Right kidney (tissue), 1 donor: ENCODE results near the gene MAP3K9.

Experiments
- DNase-seq: peaks from one replicate; pipeline ENCODE4 v3.0.0-alpha.2; 2016

The MAP3K9 gene

GRCh38 chr14:70785556-70785955 lies 23.8 kb downstream of the MAP3K9 start:
- no peak for DNase-seq

DNA sequence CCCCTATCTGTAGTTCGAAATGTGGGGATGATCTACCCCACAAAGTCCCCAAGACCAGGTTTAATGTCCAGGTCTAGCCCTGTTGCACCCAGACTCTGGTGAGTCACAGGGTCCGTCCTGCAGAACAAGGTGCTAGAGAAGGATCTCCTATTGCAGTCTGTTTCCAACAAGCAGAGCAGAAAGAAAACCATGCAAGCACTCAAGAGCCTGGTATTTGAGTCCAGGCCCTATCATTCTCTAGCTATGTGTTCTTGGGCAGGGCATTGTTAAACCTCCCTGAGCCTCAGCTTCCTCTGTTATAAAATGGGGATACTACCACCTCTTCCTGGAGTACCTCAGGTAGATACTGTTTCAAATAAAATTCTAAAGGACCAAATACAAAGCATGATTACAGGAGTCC lies 24.4 kb downstream of the MAP3K9 start:
- no peak for DNase-seq

- no peak for DNase-seq
These were observed 27.0 kb downstream of the MAP3K9 start for GRCh38 chr14:70782361-70782760.

DNA sequence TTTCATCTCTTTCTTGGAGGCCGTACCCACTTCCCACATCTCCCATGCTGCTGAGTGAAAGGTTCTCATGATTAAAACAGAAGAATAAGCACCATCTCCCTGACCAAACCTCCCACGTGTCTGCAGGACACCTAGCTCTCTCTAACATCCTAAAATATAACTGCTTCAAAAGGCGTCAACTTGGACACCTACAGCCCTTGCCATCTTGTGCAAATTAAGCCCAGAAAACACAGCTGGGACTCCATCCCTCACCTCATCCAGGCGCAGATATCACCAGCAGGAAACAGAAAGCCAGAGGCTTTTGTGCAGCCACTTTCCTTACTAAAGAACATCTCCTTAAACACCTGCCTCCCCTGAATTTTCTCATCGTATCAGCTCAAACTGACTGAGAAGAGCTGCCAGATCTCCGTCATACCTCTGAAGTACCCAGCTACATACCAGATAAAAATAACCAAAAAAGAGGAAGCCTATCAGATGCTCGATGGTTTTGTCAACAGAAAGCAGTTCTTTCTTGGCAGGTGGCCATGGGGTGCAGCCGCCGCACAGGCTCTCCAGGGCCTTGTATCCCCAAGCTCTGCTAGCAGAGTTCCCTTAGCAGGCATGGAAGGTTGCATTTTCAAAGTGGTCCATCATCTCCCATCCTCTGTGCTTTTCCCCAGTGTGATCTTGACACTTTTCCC lies 28.8 kb downstream of the MAP3K9 start:
- no peak for DNase-seq

DNA sequence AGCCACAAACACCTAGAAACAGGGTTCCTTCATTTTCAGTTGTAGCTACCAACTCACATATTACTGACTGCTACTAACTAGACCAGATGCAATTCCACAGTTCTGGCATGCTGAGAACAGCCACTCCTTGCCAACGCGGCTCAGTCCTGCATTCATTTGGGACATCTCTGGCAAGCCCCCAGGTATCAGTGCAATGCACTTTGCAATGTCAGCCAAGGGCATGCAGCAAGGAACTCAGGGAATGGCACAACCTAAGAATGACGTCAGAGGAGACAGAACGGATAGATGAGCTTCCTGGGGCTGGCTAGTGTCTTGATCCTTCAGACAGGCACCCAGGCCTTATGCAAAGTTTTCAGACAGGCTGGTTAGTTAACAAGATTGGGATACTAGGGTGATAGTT lies 29.6 kb downstream of the MAP3K9 start:
- no peak for DNase-seq

DNA sequence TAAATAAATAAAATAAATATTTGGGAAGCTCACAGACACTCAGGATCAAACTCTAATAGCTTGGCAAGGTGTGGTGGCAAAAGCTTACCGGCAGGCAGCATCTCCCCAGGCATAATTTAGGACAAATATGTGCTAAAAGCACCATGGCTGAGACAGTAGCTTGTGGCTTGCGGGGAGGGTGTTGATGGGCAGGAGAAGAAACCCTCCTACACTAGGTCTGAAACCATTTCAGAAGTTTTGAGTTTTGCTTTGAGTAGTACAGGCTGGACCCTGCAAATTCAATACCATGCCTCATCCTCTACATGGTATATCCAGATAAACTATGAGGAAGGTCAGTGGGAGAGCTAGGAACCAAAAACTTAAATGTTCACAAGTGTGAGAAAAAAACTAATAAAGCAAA lies 33.1 kb downstream of the MAP3K9 start:
- no peak for DNase-seq

DNA sequence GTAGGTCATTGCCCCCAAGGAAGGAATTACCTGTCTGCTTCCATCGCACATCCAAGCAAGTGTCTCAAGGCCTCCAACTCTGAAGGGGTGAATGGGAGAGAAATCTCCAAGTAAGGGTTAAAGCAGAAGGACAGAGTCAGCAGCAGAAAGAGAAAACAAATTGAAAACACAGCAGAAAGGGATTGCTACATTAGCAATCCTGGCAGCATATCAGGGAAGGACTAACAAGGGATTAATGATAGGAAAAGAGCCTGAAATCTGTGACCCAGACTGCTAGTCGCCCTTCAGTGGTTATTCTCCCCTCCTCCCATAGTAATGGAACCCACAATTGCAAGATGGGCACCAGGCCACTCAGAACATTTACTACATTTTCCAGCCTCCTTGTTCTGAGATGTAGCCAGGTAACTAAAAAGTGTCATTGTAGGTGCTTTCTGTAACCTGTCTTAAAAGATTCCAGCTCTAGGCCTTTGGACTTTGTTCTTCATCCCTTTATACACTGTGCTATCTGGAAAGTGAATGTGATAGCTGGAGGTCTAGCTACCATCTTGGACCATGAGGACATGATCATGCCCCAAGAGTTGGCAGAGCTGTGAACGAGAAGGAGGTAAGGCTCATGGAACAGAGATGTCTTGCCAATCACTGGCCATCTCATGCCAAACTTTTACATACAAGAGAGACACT lies 36.0 kb downstream of the MAP3K9 start:
- no peak for DNase-seq

DNA sequence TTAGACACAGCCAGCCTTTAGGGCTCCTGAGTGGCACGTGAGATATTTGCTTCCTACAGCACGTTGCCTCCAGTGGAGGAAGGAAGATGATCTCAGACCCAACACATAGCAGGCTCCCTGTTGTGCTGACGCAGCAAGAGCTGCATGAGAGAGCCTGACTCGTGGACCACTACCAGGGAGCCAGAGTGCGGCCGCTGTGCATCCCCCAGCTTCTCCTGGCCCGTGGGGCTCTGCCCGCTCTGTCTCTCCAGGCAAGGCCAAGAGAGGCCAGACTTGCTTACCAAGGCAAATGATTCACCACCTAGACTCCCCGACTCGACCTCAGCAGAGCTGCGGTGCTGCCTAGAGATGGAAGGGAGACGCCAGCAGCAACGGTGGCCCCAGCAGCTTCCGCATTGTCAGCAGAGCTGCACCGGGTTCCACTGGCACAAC lies 37.5 kb downstream of the MAP3K9 start:
- DNase-seq: no peak

DNA sequence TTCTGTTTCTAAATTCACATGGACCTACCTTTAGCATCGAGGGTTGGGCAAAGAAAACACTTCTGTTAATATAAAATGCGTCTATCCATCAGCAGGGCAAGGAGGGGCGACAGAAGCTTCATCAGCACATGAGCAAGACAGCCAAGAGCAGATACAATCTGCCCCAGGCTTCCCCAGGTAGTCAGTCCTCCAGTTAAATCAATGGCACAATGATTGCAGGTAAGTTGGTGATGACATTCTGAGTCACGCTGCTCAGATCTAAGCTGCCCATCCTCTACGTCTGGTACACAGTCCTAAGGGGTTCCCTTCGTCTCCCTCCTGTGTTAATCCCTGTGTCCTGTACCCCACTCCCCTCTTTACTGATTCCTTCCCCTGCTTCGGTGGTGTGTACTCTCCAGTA lies 38.8 kb downstream of the MAP3K9 start:
- no peak for DNase-seq

GRCh38 chr14:70759398-70759797 lies 49.9 kb downstream of the MAP3K9 start:
- no peak for DNase-seq

DNA sequence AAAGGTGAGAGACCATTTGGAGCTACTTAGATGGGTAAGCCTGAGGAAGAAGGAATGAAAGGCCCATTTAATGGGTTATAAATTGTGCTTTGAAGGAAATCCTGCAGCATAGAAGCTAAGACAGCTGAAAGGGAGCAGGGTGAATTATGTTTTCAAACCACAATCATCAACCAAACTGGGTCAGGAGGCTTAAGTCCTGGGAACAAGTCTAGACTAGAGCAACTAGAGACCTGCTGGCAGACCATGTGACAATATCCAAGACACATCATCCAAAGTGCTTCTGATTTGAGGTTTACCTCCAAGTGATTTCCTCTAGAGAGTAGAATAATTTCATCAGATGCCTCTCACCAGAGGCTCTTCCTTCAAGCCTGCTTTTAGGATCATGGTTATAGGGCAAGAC lies 53.7 kb downstream of the MAP3K9 start:
- no peak for DNase-seq

DNA sequence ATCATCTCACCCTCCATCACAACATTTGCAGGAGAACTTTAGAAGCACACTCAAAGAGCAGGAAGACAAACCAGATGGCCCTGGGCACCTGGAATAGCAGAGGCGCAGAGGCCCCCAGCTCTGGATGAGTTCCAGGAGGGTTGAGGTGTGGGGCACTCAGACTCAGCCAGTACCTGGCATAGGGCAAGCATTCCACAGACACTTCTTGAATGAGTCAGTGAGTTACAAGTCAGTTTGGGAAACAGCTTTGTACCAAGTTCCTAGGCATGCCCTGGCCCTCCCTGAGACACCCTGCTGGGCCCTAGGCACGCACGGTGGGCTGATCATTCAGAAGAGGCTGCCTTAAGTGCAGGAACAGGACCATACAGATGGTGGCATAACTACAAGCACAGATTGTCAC lies 54.3 kb downstream of the MAP3K9 start:
- DNase-seq: no peak

DNA sequence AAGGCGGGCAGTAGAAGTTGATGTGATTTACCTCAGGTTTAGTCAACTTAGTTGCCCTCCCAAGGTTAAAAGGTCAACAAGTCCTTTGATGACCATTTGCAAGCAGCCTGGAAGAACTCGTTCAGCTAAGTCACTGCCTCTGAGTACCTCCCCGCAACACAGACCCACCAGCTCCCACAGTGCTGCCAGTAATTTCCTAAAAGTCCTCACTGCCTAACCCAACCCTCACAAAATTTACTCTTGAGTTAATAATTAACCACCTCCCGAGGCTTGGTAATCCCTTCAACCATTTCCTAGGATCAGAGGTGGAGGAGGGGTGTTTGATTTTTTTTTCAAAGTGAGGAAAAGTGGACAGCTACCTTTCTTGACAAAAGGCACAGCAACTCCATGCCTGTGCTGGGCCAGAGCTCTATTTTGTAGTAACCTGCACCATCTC lies 55.8 kb downstream of the MAP3K9 start:
- DNase-seq: no peak

- no peak for DNase-seq
These were observed 60.9 kb downstream of the MAP3K9 start for GRCh38 chr14:70748422-70748821.

DNA sequence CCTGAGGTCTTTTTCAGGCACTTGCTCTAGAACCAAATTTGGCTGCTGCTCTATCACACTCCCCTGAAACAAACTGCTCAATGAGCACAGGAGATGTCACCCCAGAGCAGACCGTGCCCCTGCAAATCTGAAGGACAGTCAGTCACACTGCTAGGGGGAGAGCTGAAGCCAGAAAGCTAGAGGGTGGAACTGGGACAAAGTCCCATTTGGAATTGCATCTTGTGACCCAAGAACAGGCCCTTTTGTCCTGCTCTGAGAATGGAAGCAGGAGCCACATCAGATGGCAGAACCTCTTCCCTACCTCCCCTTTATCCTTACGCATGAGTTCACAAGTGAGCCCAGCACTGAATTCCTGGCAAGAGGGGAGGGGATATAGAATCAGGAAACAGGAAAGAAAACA lies 64.7 kb downstream of the MAP3K9 start:
- DNase-seq: no peak

DNA sequence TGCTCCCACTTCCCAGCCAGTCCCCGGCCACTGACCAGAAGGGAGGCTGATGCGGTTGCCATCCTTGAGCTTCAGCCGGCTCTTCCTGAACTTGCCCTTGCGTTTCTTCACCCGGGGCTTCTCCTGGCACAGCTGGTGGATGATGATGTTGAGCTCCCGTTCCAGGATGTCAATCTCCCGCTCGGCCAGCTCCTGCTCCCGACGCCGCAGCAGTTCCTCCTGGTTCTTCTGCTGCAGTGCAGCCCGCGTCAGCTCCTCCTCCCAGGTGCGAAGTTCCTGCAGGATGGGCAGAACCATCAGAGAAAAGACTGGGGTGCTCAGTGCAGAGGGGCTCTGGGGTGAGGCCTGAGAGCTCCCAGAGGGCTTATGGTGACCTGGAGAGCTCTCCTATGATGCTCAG lies 67.0 kb downstream of the MAP3K9 start:
- DNase-seq: no peak

DNA sequence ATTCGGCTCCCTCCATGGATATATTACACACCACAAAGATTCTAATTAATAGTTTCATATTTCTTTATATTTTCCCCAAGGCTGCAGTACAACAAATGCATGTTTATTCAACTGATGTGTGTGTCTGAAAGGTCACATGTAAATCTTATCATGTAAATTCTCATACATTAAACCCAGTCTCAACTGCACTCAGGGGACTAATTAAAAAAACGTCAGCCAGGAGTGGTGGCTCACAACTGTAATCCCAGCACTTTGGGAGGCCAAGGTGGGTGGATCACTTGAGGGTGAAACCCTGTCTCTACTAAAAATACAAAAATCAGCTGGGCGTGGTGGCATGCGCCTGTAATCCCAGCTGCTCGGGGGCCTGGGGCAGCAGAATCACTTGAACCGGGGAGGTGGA lies 67.8 kb downstream of the MAP3K9 start:
- no peak for DNase-seq

GRCh38 chr14:70735043-70735442 lies 74.3 kb downstream of the MAP3K9 start:
- no peak for DNase-seq

DNA sequence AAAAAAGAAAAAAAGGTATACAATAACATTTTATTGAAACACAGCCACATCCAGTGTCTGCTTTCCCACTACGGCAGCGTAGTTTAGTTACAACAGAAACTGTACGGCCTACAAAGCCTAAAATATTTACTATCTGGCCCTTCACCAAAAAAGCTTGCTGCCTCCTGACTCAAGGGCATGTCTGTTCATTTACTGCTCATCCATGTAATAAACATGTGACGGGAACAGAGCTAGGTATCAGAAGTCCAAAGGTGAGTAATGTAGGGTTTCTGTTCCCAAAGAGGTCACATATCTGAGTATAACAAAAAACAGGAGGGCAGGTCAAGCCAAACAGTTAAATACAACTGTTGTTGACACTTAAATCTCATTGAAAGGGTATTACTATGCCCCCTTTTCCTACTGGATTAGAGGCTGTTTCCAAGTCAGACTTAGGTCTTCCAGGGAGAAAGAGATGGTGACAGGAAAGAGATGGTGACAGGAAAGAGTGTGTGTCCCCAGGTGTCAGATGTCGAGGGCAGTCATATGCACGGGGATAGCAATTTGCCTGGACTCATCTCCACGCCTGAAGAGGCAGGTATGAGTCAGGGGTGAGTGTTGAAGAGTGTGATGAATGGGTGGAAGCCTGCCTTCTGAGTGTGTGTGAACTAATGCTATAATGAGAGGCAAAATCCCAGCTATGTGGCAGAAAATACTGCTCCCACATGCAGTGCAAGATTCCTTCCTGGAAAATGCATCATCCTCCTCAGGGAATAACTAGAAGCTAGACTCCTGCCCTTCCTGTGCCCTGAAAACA lies 77.7 kb downstream of the MAP3K9 start:
- no peak for DNase-seq

DNA sequence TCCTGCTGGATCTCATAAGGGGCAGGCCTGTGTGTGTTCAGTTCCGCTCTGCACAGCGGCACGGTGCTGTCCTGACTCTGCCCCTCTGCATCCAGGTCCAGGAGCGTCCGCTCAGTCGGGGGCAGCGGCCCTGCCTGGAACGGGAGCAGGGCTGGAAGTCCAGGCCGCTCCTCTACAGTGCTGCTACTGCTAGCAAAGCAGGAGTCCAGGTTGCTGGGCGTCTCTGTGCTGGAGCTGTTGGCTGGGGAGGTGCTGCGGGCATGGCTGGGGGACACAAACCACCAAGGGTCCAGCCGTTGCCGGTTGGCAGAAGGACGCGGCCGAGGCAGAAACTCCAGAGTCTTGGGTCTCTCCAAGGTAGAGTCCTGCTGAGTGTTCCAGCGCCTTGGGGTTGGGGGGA lies 78.9 kb downstream of the MAP3K9 start:
- DNase-seq: no peak

GRCh38 chr14:70726651-70727375 lies 82.5 kb downstream of the MAP3K9 start:
- DNase-seq: no peak

- no peak for DNase-seq
These were observed 84.4 kb downstream of the MAP3K9 start for GRCh38 chr14:70724944-70725343.

- no peak for DNase-seq
These were observed 85.2 kb downstream of the MAP3K9 start for GRCh38 chr14:70724110-70724509.
